Erythroblast (primary cell): ENCODE data around the gene LCOR.

Source experiments
- GATA1 ChIP-seq: IDR thresholded peaks from 2 replicates; pipeline ENCODE4 v1.6.1; 2011; ENCODE audit warnings: low read depth, mild to moderate bottlenecking, control low read depth, low read length, moderate library complexity
- POLR2A ChIP-seq: IDR thresholded peaks from 2 replicates; pipeline ENCODE4 v1.6.1; 2011; ENCODE audit warnings: mild to moderate bottlenecking, low read length

- no peak for TF ChIP-seq POLR2A
- no peak for TF ChIP-seq GATA1
Measured at GRCh38 chr10:96949039-96949683, 117.1 kb downstream of the LCOR start.
